Measurements from ENCODE around the gene TBC1D25. TPM values are rescaled to one million over a fixed set of nuclear protein-coding genes. Genes with fewer than 3 reads are reported as not detected.

Gene TBC1D25
- total and polyA plus RNA-seq, 7 donors, result 5.8 to 14.6 (median 10.4) TPM

- WGBS, 2 donors, result 95 to 96% methylated on average over 12 of the region's 12 CpGs
- TF ChIP-seq CTCF (IDR thresholded peaks at IDR 0.05) (no peak), EP300 (IDR thresholded peaks at IDR 0.05) (no peak), POLR2AphosphoS5 (IDR thresholded peaks at IDR 0.05) (no peak), POLR2A (IDR thresholded peaks at IDR 0.05) (no peak)
- no peaks in the 10 kb centered on the region for H3K27me3 ChIP-seq
- intact Hi-C loops (cut with DNase I), result no loop called here
- no peak overlapping the region for H3K27ac ChIP-seq
- H3K36me3 ChIP-seq, result peaks cover 0 to 34% (median 9%) of the 10 kb centered on the region in 4 donors
- no peak for DNase-seq
- no peaks in the 10 kb centered on the region for H3K4me1 ChIP-seq
- no peak overlapping the region for H3K4me3 ChIP-seq
- no peaks in the 10 kb centered on the region for H3K9me3 ChIP-seq
Measured at GRCh38 chrX:48560681-48561080, 21.2 kb downstream of the TBC1D25 start.

- no peak for TF ChIP-seq POLR2AphosphoS5 (IDR thresholded peaks at IDR 0.05)
- no peak for TF ChIP-seq CTCF (IDR thresholded peaks at IDR 0.05)
- no peak for TF ChIP-seq EP300 (IDR thresholded peaks at IDR 0.05)
- TF ChIP-seq POLR2A (IDR thresholded peaks at IDR 0.05), result no peak
- intact Hi-C loops (cut with DNase I), result no loop called here
- Histone ChIP-seq H3K27ac (no peak overlapping the region), H3K27me3 (no peaks in the 10 kb centered on the region), H3K36me3 (no peaks in the 10 kb centered on the region), H3K4me3 (no peak overlapping the region), H3K4me1 (no peaks in the 10 kb centered on the region), H3K9me3 (no peaks in the 10 kb centered on the region)
- WGBS, 2 donors, result 70 to 73% methylated on average over 1 of the region's 1 CpG
- DNase-seq, result no peak
Measured at GRCh38 chrX:48569958-48570357, 30.4 kb downstream of the TBC1D25 start.

- intact Hi-C loops (cut with DNase I), result loop anchor here (2.0 kb wide), 1 partner anchor 25 kb away; no protein-coding TSS in a partner anchor
- H3K27ac ChIP-seq, result peak overlapping the region; percentile 95 to 99 (median 96)
- H3K9me3 ChIP-seq, result no peaks in the 10 kb centered on the region
- no peak for TF ChIP-seq CTCF (IDR thresholded peaks at IDR 0.05)
- H3K27me3 ChIP-seq, result no peaks in the 10 kb centered on the region
- peak overlapping the region; percentile 54 to 76 (median 73) for H3K4me3 ChIP-seq
- 37 to 40% methylated on average over 19 of the region's 19 CpGs for WGBS, 2 donors
- peaks cover 5 to 36% (median 21%) of the 10 kb centered on the region in 4 donors for H3K36me3 ChIP-seq
- DNase-seq, result peak; percentile 75
- H3K4me1 ChIP-seq, result peaks cover 0 to 15% (median 14%) of the 10 kb centered on the region in 4 donors
Measured at GRCh38 chrX:48573690-48574269, 34.3 kb downstream of the TBC1D25 start.

GRCh38 chrX:48574270-48575266 lies 35.1 kb downstream of the TBC1D25 start, which contains the start of gene RBM3:
TSS of gene RBM3 (plus strand) at chrX:48574484. CDS start at chrX:48575181, 697 bp downstream.
- intact Hi-C loops (cut with DNase I), result loop anchor here (2.0 kb wide), 1 partner anchor 24 kb away; no protein-coding TSS in a partner anchor
- peaks cover 0 to 15% (median 14%) of the 10 kb centered on the region in 4 donors for H3K4me1 ChIP-seq
- no peaks in the 10 kb centered on the region for H3K27me3 ChIP-seq
- 0% methylated on average over 71 of the region's 71 CpGs for WGBS, 2 donors
- peaks cover 5 to 41% (median 21%) of the 10 kb centered on the region in 4 donors for H3K36me3 ChIP-seq
- no peaks in the 10 kb centered on the region for H3K9me3 ChIP-seq
- peak within 1 kb of the TSS; percentile 54 to 76 (median 73) for H3K4me3 ChIP-seq
- H3K27ac ChIP-seq, result peak within 1 kb of the TSS; percentile 95 to 99 (median 96)
- peak; percentile 97 for DNase-seq
- TF ChIP-seq POLR2AphosphoS5 (IDR thresholded peaks at IDR 0.05) (peak; percentile 91 to 97 (median 96)), EP300 (IDR thresholded peaks at IDR 0.05) (no peak), CTCF (IDR thresholded peaks at IDR 0.05) (peak in 3 of 4 experiments; percentile 26 to 29 (median 26)), POLR2A (IDR thresholded peaks at IDR 0.05) (peak; percentile 88 to 93)
